Lower leg skin (tissue), 4 donors: Measurements from ENCODE around the gene COMMD4. TPM values are rescaled to one million over a fixed set of nuclear protein-coding genes. Genes with fewer than 3 reads are reported as not detected.
"Not testable (repeated sequence)": the region's sequence is repeated elsewhere in the genome, so short reads cannot be mapped to it uniquely, and the experiment has no call there.

Source experiments
- DNase-seq, 2 donors: peaks; one replicate each; pipeline ENCODE4 v3.0.0-alpha.2; 2019; ENCODE audit warnings: low spot score in 2 of 2
- H3K4me3 ChIP-seq: fragments of 200-600 bp; sonication (generic); 2 replicates; pipeline ENCODE4 v1.5.1; 2017; ENCODE audit warnings: mild to moderate bottlenecking, low read depth; ENCODE audit not compliant: poor library complexity, severe bottlenecking
- POLR2A ChIP-seq, 2 donors: fragments of 450-650 bp; IDR thresholded peaks; one replicate each; pipeline ENCODE4 v1.6.1; 2016 to 2017; ENCODE audit warnings: antibody characterized with exemption in 2 of 2, mild to moderate bottlenecking in 1 of 2, moderate library complexity in 1 of 2
- WGBS, 2 donors: methylation state at CpG; one replicate each; pipeline ENCODE4 v1.1.5; 2018; 5-methylcytosine and 5-hydroxymethylcytosine counted together
- intact Hi-C: fragments of 100-400 bp; cut with DNase I; formaldehyde crosslinking; loops from one replicate; pipeline ENCODE4 v1.15.0; 2023; ENCODE audit warnings: low total_unique reads
- microRNA counts, 2 donors: library from miRNA; unstranded; fragments of <30 nt; microRNA quantifications; one replicate each; lab custom pipeline; 2016
- microRNA-seq, 2 donors: library from miRNA; unstranded; fragments of <30 nt; microRNA quantifications; one replicate each; pipeline ENCODE4, GENCODE V29; 2016; ENCODE audit warnings: borderline replicate concordance in 2 of 2, borderline number of aligned reads in 1 of 2
- total RNA-seq, 4 donors: library from RNA; depleted of rRNA; stranded (reverse); fragments of >200 nt; gene quantifications; one replicate each; pipeline ENCODE4 v1.1.0, GENCODE V29; 2016
- TF ChIP-seq, protein P1 (sequence below), 3 donors: fragments of 450-650 bp; IDR thresholded peaks; one replicate each; pipeline ENCODE4 v1.5.1; 2016; ENCODE audit warnings: antibody characterized with exemption in 3 of 3, mild to moderate bottlenecking in 3 of 3, moderate library complexity in 2 of 3

Gene COMMD4
- total RNA-seq, 4 donors from 2014 or later, result 45.5 to 65.5 (median 56.4) TPM

DNA sequence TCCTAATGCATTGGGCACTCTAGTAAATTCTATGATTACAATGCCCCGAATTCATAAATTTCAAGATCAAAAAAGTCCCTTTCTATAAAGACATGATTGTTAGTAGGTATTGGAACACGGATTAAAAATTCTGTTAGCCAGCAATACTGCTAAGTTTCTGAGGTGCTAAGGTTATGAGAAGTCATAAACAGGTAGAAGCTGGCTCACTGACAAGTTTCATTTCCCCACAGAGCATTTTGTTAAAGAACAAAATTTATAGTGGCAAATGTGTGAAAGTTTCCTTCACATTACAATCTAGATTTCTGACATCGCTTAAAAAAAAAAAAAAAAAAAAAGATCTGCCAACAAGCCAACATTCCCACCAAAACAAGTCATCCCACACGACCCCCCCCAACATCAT lies 44.9 kb downstream of the COMMD4 start:
- intact Hi-C loops, result no loop called here
- TF ChIP-seq, protein P1, sequence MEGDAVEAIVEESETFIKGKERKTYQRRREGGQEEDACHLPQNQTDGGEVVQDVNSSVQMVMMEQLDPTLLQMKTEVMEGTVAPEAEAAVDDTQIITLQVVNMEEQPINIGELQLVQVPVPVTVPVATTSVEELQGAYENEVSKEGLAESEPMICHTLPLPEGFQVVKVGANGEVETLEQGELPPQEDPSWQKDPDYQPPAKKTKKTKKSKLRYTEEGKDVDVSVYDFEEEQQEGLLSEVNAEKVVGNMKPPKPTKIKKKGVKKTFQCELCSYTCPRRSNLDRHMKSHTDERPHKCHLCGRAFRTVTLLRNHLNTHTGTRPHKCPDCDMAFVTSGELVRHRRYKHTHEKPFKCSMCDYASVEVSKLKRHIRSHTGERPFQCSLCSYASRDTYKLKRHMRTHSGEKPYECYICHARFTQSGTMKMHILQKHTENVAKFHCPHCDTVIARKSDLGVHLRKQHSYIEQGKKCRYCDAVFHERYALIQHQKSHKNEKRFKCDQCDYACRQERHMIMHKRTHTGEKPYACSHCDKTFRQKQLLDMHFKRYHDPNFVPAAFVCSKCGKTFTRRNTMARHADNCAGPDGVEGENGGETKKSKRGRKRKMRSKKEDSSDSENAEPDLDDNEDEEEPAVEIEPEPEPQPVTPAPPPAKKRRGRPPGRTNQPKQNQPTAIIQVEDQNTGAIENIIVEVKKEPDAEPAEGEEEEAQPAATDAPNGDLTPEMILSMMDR (IDR thresholded peaks at IDR 0.05), result no peak
- no peak for TF ChIP-seq POLR2A (IDR thresholded peaks at IDR 0.05)
- no peak overlapping the region for H3K4me3 ChIP-seq
- WGBS, 2 donors, result 72 to 85% methylated on average over 4 of the region's 4 CpGs
- DNase-seq, result no peak

DNA sequence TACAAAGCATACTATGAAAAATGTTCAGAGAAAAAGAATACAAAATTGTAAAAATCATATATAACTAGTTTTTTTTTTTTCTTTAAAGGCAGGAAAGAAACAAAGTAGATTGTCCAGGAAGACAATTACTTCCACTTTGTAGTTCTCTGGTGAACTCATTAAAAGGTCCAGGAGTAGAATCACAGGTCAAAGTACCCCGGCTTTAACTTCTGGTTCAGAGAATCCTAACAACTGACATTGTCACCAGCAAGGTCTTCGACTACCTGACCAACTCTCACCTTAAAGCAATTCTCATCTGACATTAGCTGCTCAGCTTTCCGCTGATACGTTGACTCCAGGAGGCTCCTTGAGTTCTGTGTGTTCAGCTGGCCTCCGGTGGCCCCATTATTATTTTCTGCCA lies 48.1 kb downstream of the COMMD4 start:
- intact Hi-C loops, DNase-seq, H3K4me3 ChIP-seq: not testable (repeated sequence)
- 94 to 98% methylated on average over 5 of the region's 5 CpGs for WGBS, 2 donors

MicroRNAs within 50 kb of the gene (microRNA counts, 767-probe panel; counts per million panel counts)
- 0 to 358 counts per million in 2 donors for microRNA hsa-miR-631 (lab: Ali Mortazavi, UCI)

Small RNA genes lying within 50 kb of the gene (microRNA-seq; reads per million reads assigned to microRNA genes)
- 0 reads per million in 2 donors for gene MIR631

Other genes with a start within 250 kb of the COMMD4 start
- 10 to 100 TPM; 21.9 to 29.3 (median 26.1) TPM for gene C15orf39, start 134.2 kb upstream of the COMMD4 start, total RNA-seq
- gene GOLGA6C, start 77.7 kb upstream of the COMMD4 start, total RNA-seq, result under 1 TPM in 2 of 4 donors, not detected in 2; 0.69 TPM
- gene GOLGA6D, start 53.2 kb upstream of the COMMD4 start, total RNA-seq, result 1 to 10 TPM in 1 of 4 donors, under 1 TPM in 1, not detected in 2; 0.08 to 1.3 TPM
- gene NEIL1, start 11.0 kb downstream of the COMMD4 start, total RNA-seq, result 10 to 100 TPM; 20.0 to 66.8 (median 41.2) TPM
- 100 to 1,000 TPM in 3 of 4 donors, 10 to 100 TPM in 1; 84.9 to 199 (median 136) TPM for gene MAN2C1, start 32.5 kb downstream of the COMMD4 start, total RNA-seq
- 10 to 100 TPM; 47.1 to 68.8 (median 49.6) TPM for gene SIN3A, start 115.6 kb downstream of the COMMD4 start, total RNA-seq
- 10 to 100 TPM in 3 of 4 donors, 1 to 10 TPM in 1; 7.3 to 15.5 (median 10.8) TPM for gene PTPN9, start 243.3 kb downstream of the COMMD4 start, total RNA-seq